Endothelial cell (in vitro differentiated cells): ENCODE measurements around the gene MS4A13. TPM values are rescaled to one million over a fixed set of nuclear protein-coding genes. Genes with fewer than 3 reads are reported as not detected.

Source experiments
- DNase-seq: peaks from one replicate; pipeline ENCODE4 v3.0.0; 2021; ENCODE audit warnings: low spot score
- H3K27ac Mint-ChIP-seq: one replicate; pipeline ENCODE4 v1.8.0; 2021; ENCODE audit warnings: mixed read lengths, inconsistent platforms; ENCODE audit not compliant: unreplicated experiment
- H3K27me3 Mint-ChIP-seq: one replicate; pipeline ENCODE4 v1.8.0; 2021; ENCODE audit warnings: mild to moderate bottlenecking, moderate library complexity, mixed read lengths, inconsistent platforms; ENCODE audit not compliant: unreplicated experiment
- H3K36me3 Mint-ChIP-seq: one replicate; pipeline ENCODE4 v1.8.0; 2021; ENCODE audit warnings: mild to moderate bottlenecking, low read depth, mixed read lengths, inconsistent platforms; ENCODE audit not compliant: unreplicated experiment
- H3K4me1 Mint-ChIP-seq: one replicate; pipeline ENCODE4 v1.8.0; 2021; ENCODE audit warnings: mild to moderate bottlenecking, mixed read lengths, inconsistent platforms; ENCODE audit not compliant: unreplicated experiment
- H3K4me3 Mint-ChIP-seq: one replicate; pipeline ENCODE4 v1.8.0; 2021; ENCODE audit warnings: mild to moderate bottlenecking, mixed read lengths, inconsistent platforms; ENCODE audit not compliant: unreplicated experiment
- H3K9me3 Mint-ChIP-seq: one replicate; pipeline ENCODE4 v1.8.0; 2021; ENCODE audit warnings: mixed read lengths, inconsistent platforms; ENCODE audit not compliant: unreplicated experiment
- total RNA-seq: library from RNA; stranded (reverse); fragmentation: NEBNext Ultra II Directional; extraction: Animal tissue kit (Norgen Biotek cat#: 25700); gene quantifications from one replicate; pipeline ENCODE4 v1.2.1, GENCODE V29; 2021; ENCODE audit not compliant: unreplicated experiment
- TF ChIP-seq, protein P1 (sequence below): fragments of 200-600 bp; sonication (generic); IDR thresholded peaks from one replicate; pipeline ENCODE4 v1.5.0; 2021; ENCODE audit warnings: antibody characterized with exemption; ENCODE audit not compliant: unreplicated experiment

MS4A13 gene
- total RNA-seq, 1 donor from 2014 or later, result not detected

- no peaks in the 10 kb centered on the region for H3K27me3 Mint-ChIP-seq
- no peak overlapping the region for H3K4me3 Mint-ChIP-seq
- no peaks in the 10 kb centered on the region for H3K9me3 Mint-ChIP-seq
- DNase-seq, result no peak
- no peak overlapping the region for H3K27ac Mint-ChIP-seq
- no peaks in the 10 kb centered on the region for H3K4me1 Mint-ChIP-seq
- H3K36me3 Mint-ChIP-seq, result no peaks in the 10 kb centered on the region
- TF ChIP-seq, protein P1, sequence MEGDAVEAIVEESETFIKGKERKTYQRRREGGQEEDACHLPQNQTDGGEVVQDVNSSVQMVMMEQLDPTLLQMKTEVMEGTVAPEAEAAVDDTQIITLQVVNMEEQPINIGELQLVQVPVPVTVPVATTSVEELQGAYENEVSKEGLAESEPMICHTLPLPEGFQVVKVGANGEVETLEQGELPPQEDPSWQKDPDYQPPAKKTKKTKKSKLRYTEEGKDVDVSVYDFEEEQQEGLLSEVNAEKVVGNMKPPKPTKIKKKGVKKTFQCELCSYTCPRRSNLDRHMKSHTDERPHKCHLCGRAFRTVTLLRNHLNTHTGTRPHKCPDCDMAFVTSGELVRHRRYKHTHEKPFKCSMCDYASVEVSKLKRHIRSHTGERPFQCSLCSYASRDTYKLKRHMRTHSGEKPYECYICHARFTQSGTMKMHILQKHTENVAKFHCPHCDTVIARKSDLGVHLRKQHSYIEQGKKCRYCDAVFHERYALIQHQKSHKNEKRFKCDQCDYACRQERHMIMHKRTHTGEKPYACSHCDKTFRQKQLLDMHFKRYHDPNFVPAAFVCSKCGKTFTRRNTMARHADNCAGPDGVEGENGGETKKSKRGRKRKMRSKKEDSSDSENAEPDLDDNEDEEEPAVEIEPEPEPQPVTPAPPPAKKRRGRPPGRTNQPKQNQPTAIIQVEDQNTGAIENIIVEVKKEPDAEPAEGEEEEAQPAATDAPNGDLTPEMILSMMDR, result no peak
Measured at GRCh38 chr11:60544077-60544476, 28.9 kb downstream of the MS4A13 start.

DNA sequence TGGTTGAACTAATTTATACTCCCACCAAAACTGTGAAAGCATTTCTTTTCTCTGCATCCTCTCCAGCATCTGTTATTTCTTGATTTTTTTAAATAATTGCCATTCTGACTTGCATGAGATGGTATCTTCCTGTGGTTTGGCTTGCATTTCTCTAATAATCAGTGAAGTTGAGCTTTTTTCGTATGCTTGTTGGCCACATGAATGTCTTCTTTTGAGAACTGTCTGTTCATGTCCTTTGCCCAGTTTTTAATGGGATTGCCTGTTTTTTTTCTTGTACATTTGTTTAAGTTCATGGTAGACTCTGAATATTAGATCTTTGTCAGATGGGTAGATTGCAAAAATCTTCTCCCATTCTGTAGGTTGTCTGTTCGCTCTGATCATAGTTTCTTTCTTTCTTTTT is 46.1 kb downstream of the MS4A13 start:
- TF ChIP-seq, protein P1, result no peak
- no peak for DNase-seq
- Mint-ChIP-seq H3K27me3 (no peaks in the 10 kb centered on the region), H3K36me3 (no peaks in the 10 kb centered on the region), H3K4me1 (no peaks in the 10 kb centered on the region), H3K27ac (no peak overlapping the region), H3K4me3 (no peak overlapping the region), H3K9me3 (no peaks in the 10 kb centered on the region)

GRCh38 chr11:60563553-60564235 is 48.5 kb downstream of the MS4A13 start:
- H3K27ac Mint-ChIP-seq, result no peak overlapping the region
- peaks cover 2% of the 10 kb centered on the region for H3K27me3 Mint-ChIP-seq
- no peaks in the 10 kb centered on the region for H3K4me1 Mint-ChIP-seq
- no peaks in the 10 kb centered on the region for H3K36me3 Mint-ChIP-seq
- TF ChIP-seq, protein P1, result no peak
- no peaks in the 10 kb centered on the region for H3K9me3 Mint-ChIP-seq
- DNase-seq, result no peak
- H3K4me3 Mint-ChIP-seq, result no peak overlapping the region

GRCh38 chr11:60566776-60567175 is 51.6 kb downstream of the MS4A13 start:
- H3K4me3 Mint-ChIP-seq, result no peak overlapping the region
- H3K27me3 Mint-ChIP-seq, result peaks cover 2% of the 10 kb centered on the region
- no peaks in the 10 kb centered on the region for H3K36me3 Mint-ChIP-seq
- H3K4me1 Mint-ChIP-seq, result no peaks in the 10 kb centered on the region
- DNase-seq, result no peak
- no peak overlapping the region for H3K27ac Mint-ChIP-seq
- TF ChIP-seq, protein P1, result no peak
- no peaks in the 10 kb centered on the region for H3K9me3 Mint-ChIP-seq

GRCh38 chr11:60570970-60571369 is 55.8 kb downstream of the MS4A13 start:
- Mint-ChIP-seq H3K4me3 (no peak overlapping the region), H3K27ac (no peak overlapping the region), H3K27me3 (peaks cover 2% of the 10 kb centered on the region), H3K36me3 (no peaks in the 10 kb centered on the region), H3K4me1 (no peaks in the 10 kb centered on the region), H3K9me3 (no peaks in the 10 kb centered on the region)
- DNase-seq, result no peak
- TF ChIP-seq, protein P1, result no peak
